ENCODE results near the gene MLEC.

MLEC gene

GRCh38 chr12:120686690-120687577, at the start of gene MLEC:
MLEC (plus strand) TSS chr12:120687149; CDS start chr12:120687297, 148 bp downstream.
- Mint-ChIP-seq H3K4me1 (ENCODE audit: low read depth) (peaks cover 37% of the 10 kb centered on the region), H3K9me3 (ENCODE audit: low read depth) (no peaks in the 10 kb centered on the region), H3K27me3 (no peaks in the 10 kb centered on the region), H3K4me3 (peak within 1 kb of the TSS; percentile 96), H3K36me3 (no peaks in the 10 kb centered on the region), H3K27ac (peak within 1 kb of the TSS; percentile 91)

GRCh38 chr12:120639771-120640721, 46.9 kb upstream of the MLEC start, which contains the start of gene CABP1:
CABP1 (plus strand) TSS chr12:120640626; CDS start chr12:120640686, 60 bp downstream.
- H3K27ac Mint-ChIP-seq: no peak within 1 kb of the TSS

GRCh38 chr12:120640861-120641833, 45.8 kb upstream of the MLEC start:
- no peak overlapping the region for H3K27ac Mint-ChIP-seq
- H3K9me3 Mint-ChIP-seq (ENCODE audit: low read depth): no peaks in the 10 kb centered on the region
- H3K36me3 Mint-ChIP-seq: no peaks in the 10 kb centered on the region

More at GRCh38 chr12:120639771-120640721, 46.9 kb upstream of the MLEC start, which contains the start of gene CABP1:
- Mint-ChIP-seq H3K4me3 (peak within 1 kb of the TSS; percentile 81), H3K9me3 (ENCODE audit: low read depth) (no peaks in the 10 kb centered on the region), H3K4me1 (ENCODE audit: low read depth) (peaks cover 9% of the 10 kb centered on the region), H3K36me3 (no peaks in the 10 kb centered on the region), H3K27me3 (peaks cover 25% of the 10 kb centered on the region)

GRCh38 chr12:120642121-120642520, 44.8 kb upstream of the MLEC start:
- Mint-ChIP-seq H3K27me3 (peaks cover 32% of the 10 kb centered on the region), H3K9me3 (ENCODE audit: low read depth) (no peaks in the 10 kb centered on the region), H3K4me1 (ENCODE audit: low read depth) (peaks cover 13% of the 10 kb centered on the region), H3K4me3 (peak overlapping the region; percentile 58), H3K27ac (no peak overlapping the region), H3K36me3 (no peaks in the 10 kb centered on the region)

More at GRCh38 chr12:120640861-120641833, 45.8 kb upstream of the MLEC start:
- Mint-ChIP-seq H3K4me3 (peak overlapping the region; percentile 73), H3K4me1 (ENCODE audit: low read depth) (peaks cover 9% of the 10 kb centered on the region), H3K27me3 (peaks cover 27% of the 10 kb centered on the region)

- peak overlapping the region; percentile 47 for H3K4me3 Mint-ChIP-seq
- H3K27ac Mint-ChIP-seq: no peak overlapping the region
- H3K36me3 Mint-ChIP-seq: no peaks in the 10 kb centered on the region
- H3K4me1 Mint-ChIP-seq (ENCODE audit: low read depth): peaks cover 13% of the 10 kb centered on the region
- H3K27me3 Mint-ChIP-seq: peaks cover 32% of the 10 kb centered on the region
- H3K9me3 Mint-ChIP-seq (ENCODE audit: low read depth): no peaks in the 10 kb centered on the region
Observed at GRCh38 chr12:120642826-120643225, 44.1 kb upstream of the MLEC start.

GRCh38 chr12:120643574-120643973, 43.4 kb upstream of the MLEC start:
- no peaks in the 10 kb centered on the region for H3K9me3 Mint-ChIP-seq (ENCODE audit: low read depth)
- no peak overlapping the region for H3K4me3 Mint-ChIP-seq
- peaks cover 13% of the 10 kb centered on the region for H3K4me1 Mint-ChIP-seq (ENCODE audit: low read depth)
- H3K27ac Mint-ChIP-seq: no peak overlapping the region
- peaks cover 32% of the 10 kb centered on the region for H3K27me3 Mint-ChIP-seq
- no peaks in the 10 kb centered on the region for H3K36me3 Mint-ChIP-seq

- no peaks in the 10 kb centered on the region for H3K9me3 Mint-ChIP-seq (ENCODE audit: low read depth)
- no peaks in the 10 kb centered on the region for H3K36me3 Mint-ChIP-seq
- H3K4me3 Mint-ChIP-seq: no peak overlapping the region
- H3K27ac Mint-ChIP-seq: no peak overlapping the region
- H3K4me1 Mint-ChIP-seq (ENCODE audit: low read depth): peaks cover 16% of the 10 kb centered on the region
- peaks cover 42% of the 10 kb centered on the region for H3K27me3 Mint-ChIP-seq
Observed at GRCh38 chr12:120646044-120646443, 40.9 kb upstream of the MLEC start.

- H3K4me1 Mint-ChIP-seq (ENCODE audit: low read depth): peaks cover 11% of the 10 kb centered on the region
- H3K27me3 Mint-ChIP-seq: peaks cover 40% of the 10 kb centered on the region
- no peaks in the 10 kb centered on the region for H3K9me3 Mint-ChIP-seq (ENCODE audit: low read depth)
- H3K4me3 Mint-ChIP-seq: no peak overlapping the region
- no peak overlapping the region for H3K27ac Mint-ChIP-seq
- no peaks in the 10 kb centered on the region for H3K36me3 Mint-ChIP-seq
Observed at GRCh38 chr12:120647375-120647755, 39.6 kb upstream of the MLEC start.

GRCh38 chr12:120649442-120650232, 37.3 kb upstream of the MLEC start:
- Mint-ChIP-seq H3K27ac (no peak overlapping the region), H3K9me3 (ENCODE audit: low read depth) (no peaks in the 10 kb centered on the region), H3K27me3 (peaks cover 26% of the 10 kb centered on the region), H3K4me1 (ENCODE audit: low read depth) (peaks cover 11% of the 10 kb centered on the region), H3K36me3 (no peaks in the 10 kb centered on the region), H3K4me3 (peak overlapping the region; percentile 42)

- no peaks in the 10 kb centered on the region for H3K36me3 Mint-ChIP-seq
- no peak overlapping the region for H3K4me3 Mint-ChIP-seq
- H3K27me3 Mint-ChIP-seq: peaks cover 24% of the 10 kb centered on the region
- H3K4me1 Mint-ChIP-seq (ENCODE audit: low read depth): peaks cover 11% of the 10 kb centered on the region
- H3K9me3 Mint-ChIP-seq (ENCODE audit: low read depth): no peaks in the 10 kb centered on the region
- H3K27ac Mint-ChIP-seq: no peak overlapping the region
Observed at GRCh38 chr12:120650233-120650690, 36.7 kb upstream of the MLEC start.

GRCh38 chr12:120651821-120652220, 35.1 kb upstream of the MLEC start:
- no peaks in the 10 kb centered on the region for H3K9me3 Mint-ChIP-seq (ENCODE audit: low read depth)
- H3K27ac Mint-ChIP-seq: no peak overlapping the region
- no peak overlapping the region for H3K4me3 Mint-ChIP-seq
- peaks cover 10% of the 10 kb centered on the region for H3K4me1 Mint-ChIP-seq (ENCODE audit: low read depth)
- H3K36me3 Mint-ChIP-seq: no peaks in the 10 kb centered on the region
- H3K27me3 Mint-ChIP-seq: peaks cover 21% of the 10 kb centered on the region

- no peak overlapping the region for H3K4me3 Mint-ChIP-seq
- no peaks in the 10 kb centered on the region for H3K9me3 Mint-ChIP-seq (ENCODE audit: low read depth)
- peaks cover 18% of the 10 kb centered on the region for H3K27me3 Mint-ChIP-seq
- no peak overlapping the region for H3K27ac Mint-ChIP-seq
- H3K4me1 Mint-ChIP-seq (ENCODE audit: low read depth): peaks cover 7% of the 10 kb centered on the region
- no peaks in the 10 kb centered on the region for H3K36me3 Mint-ChIP-seq
Observed at GRCh38 chr12:120652656-120653435, 34.1 kb upstream of the MLEC start.

GRCh38 chr12:120653611-120654010, 33.3 kb upstream of the MLEC start:
- H3K9me3 Mint-ChIP-seq (ENCODE audit: low read depth): no peaks in the 10 kb centered on the region
- H3K4me3 Mint-ChIP-seq: no peak overlapping the region
- no peak overlapping the region for H3K27ac Mint-ChIP-seq
- peaks cover 7% of the 10 kb centered on the region for H3K4me1 Mint-ChIP-seq (ENCODE audit: low read depth)
- H3K36me3 Mint-ChIP-seq: no peaks in the 10 kb centered on the region
- peaks cover 18% of the 10 kb centered on the region for H3K27me3 Mint-ChIP-seq

Measured in activated naive CD8-positive, alpha-beta T cell (primary cell).